H7 (cell line): ENCODE data around the gene CTDP1. TPM values are rescaled to one million over a fixed set of nuclear protein-coding genes. Genes with fewer than 3 reads are reported as not detected.

ENCODE experiments used
- DNase-seq: peaks from one replicate; pipeline ENCODE4 v3.0.0; 2012
- H3K27me3 ChIP-seq: 2 replicates; pipeline ENCODE4 v1.6.0; 2011; ENCODE audit warnings: mild to moderate bottlenecking, low read length; ENCODE audit not compliant: control insufficient read depth, insufficient read depth
- H3K36me3 ChIP-seq: replicated peaks from 2 replicates; pipeline ENCODE4 v1.5.1; 2011; ENCODE audit warnings: low read length; ENCODE audit not compliant: control insufficient read depth, insufficient read depth
- H3K4me3 ChIP-seq: 2 replicates; pipeline ENCODE4 v1.5.1; 2011; ENCODE audit warnings: low read depth, mild to moderate bottlenecking, control low read depth, low read length, moderate library complexity; ENCODE audit not compliant: insufficient read depth
- total RNA-seq: library from RNA; depleted of rRNA; stranded (reverse); fragments of >200 nt; shearing (Covaris generic); gene quantifications from 2 replicates; pipeline ENCODE4 v1.2.3, GENCODE V29; 2014

The CTDP1 gene
- total RNA-seq, 1 experiment from 2014 or later: 38.9 TPM

GRCh38 chr18:79695269-79695668 is 15.7 kb downstream of the CTDP1 start:
- Histone ChIP-seq H3K4me3 (no peak overlapping the region), H3K27me3 (no peaks in the 10 kb centered on the region), H3K36me3 (peaks cover 13% of the 10 kb centered on the region)
- DNase-seq: peak; percentile 67

GRCh38 chr18:79695856-79696850 is 16.6 kb downstream of the CTDP1 start:
- peaks cover 17% of the 10 kb centered on the region for H3K36me3 ChIP-seq
- H3K4me3 ChIP-seq: no peak overlapping the region
- H3K27me3 ChIP-seq: no peaks in the 10 kb centered on the region
- DNase-seq: no peak

GRCh38 chr18:79697178-79697577 is 17.6 kb downstream of the CTDP1 start:
- peaks cover 17% of the 10 kb centered on the region for H3K36me3 ChIP-seq
- no peaks in the 10 kb centered on the region for H3K27me3 ChIP-seq
- DNase-seq: no peak
- H3K4me3 ChIP-seq: no peak overlapping the region

GRCh38 chr18:79697976-79698375 is 18.4 kb downstream of the CTDP1 start:
- no peaks in the 10 kb centered on the region for H3K27me3 ChIP-seq
- DNase-seq: no peak
- peaks cover 17% of the 10 kb centered on the region for H3K36me3 ChIP-seq
- no peak overlapping the region for H3K4me3 ChIP-seq

- Histone ChIP-seq H3K4me3 (no peak overlapping the region), H3K36me3 (peaks cover 17% of the 10 kb centered on the region), H3K27me3 (no peaks in the 10 kb centered on the region)
- no peak for DNase-seq
These were observed 19.2 kb downstream of the CTDP1 start for GRCh38 chr18:79698668-79699335.

GRCh38 chr18:79699653-79700052 is 20.1 kb downstream of the CTDP1 start:
- Histone ChIP-seq H3K36me3 (peaks cover 17% of the 10 kb centered on the region), H3K4me3 (no peak overlapping the region), H3K27me3 (no peaks in the 10 kb centered on the region)
- DNase-seq: no peak

- no peak overlapping the region for H3K4me3 ChIP-seq
- DNase-seq: no peak
- peaks cover 19% of the 10 kb centered on the region for H3K36me3 ChIP-seq
- H3K27me3 ChIP-seq: no peaks in the 10 kb centered on the region
These were observed 23.3 kb downstream of the CTDP1 start for GRCh38 chr18:79702906-79703305.

- no peak for DNase-seq
- H3K4me3 ChIP-seq: no peak overlapping the region
- no peaks in the 10 kb centered on the region for H3K27me3 ChIP-seq
- peaks cover 17% of the 10 kb centered on the region for H3K36me3 ChIP-seq
These were observed 25.0 kb downstream of the CTDP1 start for GRCh38 chr18:79704631-79705030.

GRCh38 chr18:79705272-79705671 is 25.7 kb downstream of the CTDP1 start:
- Histone ChIP-seq H3K27me3 (no peaks in the 10 kb centered on the region), H3K36me3 (peaks cover 14% of the 10 kb centered on the region), H3K4me3 (no peak overlapping the region)
- DNase-seq: no peak

- Histone ChIP-seq H3K27me3 (no peaks in the 10 kb centered on the region), H3K36me3 (peaks cover 10% of the 10 kb centered on the region), H3K4me3 (no peak overlapping the region)
- DNase-seq: no peak
These were observed 26.4 kb downstream of the CTDP1 start for GRCh38 chr18:79706006-79706405.

- Histone ChIP-seq H3K27me3 (no peaks in the 10 kb centered on the region), H3K4me3 (no peak overlapping the region), H3K36me3 (peaks cover 10% of the 10 kb centered on the region)
- DNase-seq: no peak
These were observed 27.1 kb downstream of the CTDP1 start for GRCh38 chr18:79706658-79707057.

- Histone ChIP-seq H3K4me3 (no peak overlapping the region), H3K27me3 (no peaks in the 10 kb centered on the region), H3K36me3 (peaks cover 10% of the 10 kb centered on the region)
- no peak for DNase-seq
These were observed 27.6 kb downstream of the CTDP1 start for GRCh38 chr18:79707239-79707638.

GRCh38 chr18:79707671-79708070 is 28.1 kb downstream of the CTDP1 start:
- H3K36me3 ChIP-seq: peaks cover 10% of the 10 kb centered on the region
- DNase-seq: no peak
- H3K27me3 ChIP-seq: no peaks in the 10 kb centered on the region
- H3K4me3 ChIP-seq: no peak overlapping the region

GRCh38 chr18:79708412-79708811 is 28.8 kb downstream of the CTDP1 start:
- H3K4me3 ChIP-seq: no peak overlapping the region
- DNase-seq: no peak

More at GRCh38 chr18:79708412-79708811, 28.8 kb downstream of the CTDP1 start:
- Histone ChIP-seq H3K36me3 (peaks cover 10% of the 10 kb centered on the region), H3K27me3 (no peaks in the 10 kb centered on the region)
